HepG2 (cell line): ENCODE measurements around the gene CHKA. TPM values are rescaled to one million over a fixed set of nuclear protein-coding genes. Genes with fewer than 3 reads are reported as not detected.

Experiments used
- ARID2 ChIP-seq: sonication (generic); formaldehyde crosslinking; IDR thresholded peaks from 2 replicates; pipeline ENCODE4 v1.8.1; 2022; ENCODE audit warnings: mild to moderate bottlenecking, missing genetic modification reagents, borderline replicate concordance
- EED ChIP-seq: sonication (generic); formaldehyde crosslinking; IDR thresholded peaks from 2 replicates; pipeline ENCODE4 v1.5.0; 2020; ENCODE audit warnings: mild to moderate bottlenecking, missing genetic modification reagents
- FOXA1 ChIP-seq, 2 experiments: fragments of 450-650 bp in 1 of 2; sonication (generic) in 1 of 2; formaldehyde crosslinking in 1 of 2; IDR thresholded peaks; 2 replicates each; pipeline versions ENCODE4 v1.4.0 to v1.6.1; 2016 to 2020; ENCODE audit warnings: missing genetic modification reagents in 1 of 2
- KLF9 ChIP-seq: IDR thresholded peaks from 2 replicates; pipeline ENCODE4 v1.6.1; 2016; ENCODE audit warnings: low read depth
- LRRFIP1 ChIP-seq: sonication (generic); formaldehyde crosslinking; conservative IDR thresholded peaks from 2 replicates; pipeline ENCODE4 v1.4.0; 2020; ENCODE audit warnings: missing genetic modification reagents
- MLLT10 ChIP-seq: sonication (generic); formaldehyde crosslinking; IDR thresholded peaks from 2 replicates; pipeline ENCODE4 v1.4.0; 2020; ENCODE audit warnings: missing genetic modification reagents
- MXI1 ChIP-seq: IDR thresholded peaks from 3 replicates; pipeline ENCODE4 v1.6.1; 2012; ENCODE audit warnings: low read depth, low read length, inconsistent platforms, borderline replicate concordance
- NFE2 ChIP-seq: sonication (generic); formaldehyde crosslinking; IDR thresholded peaks from 2 replicates; pipeline ENCODE4 v1.4.0; 2020; ENCODE audit warnings: missing genetic modification reagents
- ZBTB21 ChIP-seq: sonication (generic); formaldehyde crosslinking; IDR thresholded peaks from 2 replicates; pipeline ENCODE4 v1.4.0; 2020; ENCODE audit warnings: missing genetic modification reagents
- ZKSCAN8 ChIP-seq: IDR thresholded peaks from 2 replicates; pipeline ENCODE4 v1.6.1; 2016; ENCODE audit warnings: borderline replicate concordance, missing genetic modification reagents, missing compliant biosample characterization
- ZNF317 ChIP-seq: sonication (generic); formaldehyde crosslinking; IDR thresholded peaks from 2 replicates; pipeline ENCODE4 v1.5.0; 2020; ENCODE audit warnings: mild to moderate bottlenecking, missing genetic modification reagents
- ZNF350 ChIP-seq: sonication (generic); formaldehyde crosslinking; IDR thresholded peaks from 2 replicates; pipeline ENCODE4 v1.4.0; 2020; ENCODE audit warnings: mild to moderate bottlenecking, low read depth, missing genetic modification reagents, borderline replicate concordance
- ZNF503 ChIP-seq: sonication (generic); formaldehyde crosslinking; IDR thresholded peaks from 2 replicates; pipeline ENCODE4 v1.4.0; 2020; ENCODE audit warnings: missing genetic modification reagents
- polyA plus RNA-seq, 8 experiments: library from polyadenylated mRNA; depleted of rRNA in 3 of 8; stranded (reverse) in 7 of 8; unstranded in 1 of 8; fragments of >200 nt; fragmentation: Illumina TruSeq in 4 of 8; extraction: Trizol in 4 of 8; gene quantifications; 2 replicates each; pipeline versions ENCODE4 v1.2.1 to v1.2.3, GENCODE V29; 2011 to 2016; ENCODE audit warnings: low read depth in 4 of 8, missing spikeins in 1 of 8, mixed read lengths in 1 of 8; ENCODE audit not compliant: insufficient read depth in 1 of 8
- total RNA-seq, 5 experiments: library from RNA; depleted of rRNA; stranded (reverse); fragments of >200 nt; fragmentation: Illumina TruSeq; extraction: Trizol; gene quantifications; 2 replicates each; pipeline ENCODE4 v1.2.3, GENCODE V29; 2016; ENCODE audit warnings: low read depth in 1 of 5
- TF ChIP-seq, protein P1 (sequence below): sonication (generic); formaldehyde crosslinking; IDR thresholded peaks from 2 replicates; pipeline ENCODE4 v1.4.0; 2020; ENCODE audit warnings: missing genetic modification reagents, borderline replicate concordance
- TF ChIP-seq, protein P2 (sequence below), 2 experiments: sonication (generic) in 1 of 2; formaldehyde crosslinking in 1 of 2; IDR thresholded peaks; 2 replicates each; pipeline versions ENCODE4 v1.4.0 to v1.6.1; 2018 to 2020; ENCODE audit warnings: missing genetic modification reagents in 2 of 2, borderline replicate concordance in 1 of 2, low read depth in 1 of 2, mild to moderate bottlenecking in 1 of 2, missing biosample characterization in 1 of 2

CHKA gene
- total and polyA plus RNA-seq, 2 of the 13 experiments (the other 11 are each of a cell fraction or from before 2014, with no cell fraction given) = 71.6 to 92.7 TPM

- TF ChIP-seq, protein P1, sequence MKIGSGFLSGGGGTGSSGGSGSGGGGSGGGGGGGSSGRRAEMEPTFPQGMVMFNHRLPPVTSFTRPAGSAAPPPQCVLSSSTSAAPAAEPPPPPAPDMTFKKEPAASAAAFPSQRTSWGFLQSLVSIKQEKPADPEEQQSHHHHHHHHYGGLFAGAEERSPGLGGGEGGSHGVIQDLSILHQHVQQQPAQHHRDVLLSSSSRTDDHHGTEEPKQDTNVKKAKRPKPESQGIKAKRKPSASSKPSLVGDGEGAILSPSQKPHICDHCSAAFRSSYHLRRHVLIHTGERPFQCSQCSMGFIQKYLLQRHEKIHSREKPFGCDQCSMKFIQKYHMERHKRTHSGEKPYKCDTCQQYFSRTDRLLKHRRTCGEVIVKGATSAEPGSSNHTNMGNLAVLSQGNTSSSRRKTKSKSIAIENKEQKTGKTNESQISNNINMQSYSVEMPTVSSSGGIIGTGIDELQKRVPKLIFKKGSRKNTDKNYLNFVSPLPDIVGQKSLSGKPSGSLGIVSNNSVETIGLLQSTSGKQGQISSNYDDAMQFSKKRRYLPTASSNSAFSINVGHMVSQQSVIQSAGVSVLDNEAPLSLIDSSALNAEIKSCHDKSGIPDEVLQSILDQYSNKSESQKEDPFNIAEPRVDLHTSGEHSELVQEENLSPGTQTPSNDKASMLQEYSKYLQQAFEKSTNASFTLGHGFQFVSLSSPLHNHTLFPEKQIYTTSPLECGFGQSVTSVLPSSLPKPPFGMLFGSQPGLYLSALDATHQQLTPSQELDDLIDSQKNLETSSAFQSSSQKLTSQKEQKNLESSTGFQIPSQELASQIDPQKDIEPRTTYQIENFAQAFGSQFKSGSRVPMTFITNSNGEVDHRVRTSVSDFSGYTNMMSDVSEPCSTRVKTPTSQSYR = no peak
- TF ChIP-seq EED (no peak), ZNF503 (CRISPR knock-in tag) (no peak), ZKSCAN8 (CRISPR knock-in tag) (no peak), MXI1 (no peak), ZNF350 (CRISPR knock-in tag) (no peak), KLF9 (CRISPR knock-in tag) (no peak), ZNF317 (CRISPR knock-in tag) (0 out of 2 replicates have a peak, but pooled peaks have one; percentile 31), ARID2 (CRISPR knock-in tag) (no peak), FOXA1 (IDR thresholded peaks at IDR 0.05) (no peak), FOXA1 (CRISPR knock-in tag; IDR thresholded peaks at IDR 0.05) (0 out of 2 replicates have a peak, but pooled peaks have one; percentile 6), LRRFIP1 (CRISPR knock-in tag) (no peak), ZBTB21 (no peak), MLLT10 (CRISPR knock-in tag) (no peak), NFE2 (CRISPR knock-in tag) (no peak)
- TF ChIP-seq, protein P2, sequence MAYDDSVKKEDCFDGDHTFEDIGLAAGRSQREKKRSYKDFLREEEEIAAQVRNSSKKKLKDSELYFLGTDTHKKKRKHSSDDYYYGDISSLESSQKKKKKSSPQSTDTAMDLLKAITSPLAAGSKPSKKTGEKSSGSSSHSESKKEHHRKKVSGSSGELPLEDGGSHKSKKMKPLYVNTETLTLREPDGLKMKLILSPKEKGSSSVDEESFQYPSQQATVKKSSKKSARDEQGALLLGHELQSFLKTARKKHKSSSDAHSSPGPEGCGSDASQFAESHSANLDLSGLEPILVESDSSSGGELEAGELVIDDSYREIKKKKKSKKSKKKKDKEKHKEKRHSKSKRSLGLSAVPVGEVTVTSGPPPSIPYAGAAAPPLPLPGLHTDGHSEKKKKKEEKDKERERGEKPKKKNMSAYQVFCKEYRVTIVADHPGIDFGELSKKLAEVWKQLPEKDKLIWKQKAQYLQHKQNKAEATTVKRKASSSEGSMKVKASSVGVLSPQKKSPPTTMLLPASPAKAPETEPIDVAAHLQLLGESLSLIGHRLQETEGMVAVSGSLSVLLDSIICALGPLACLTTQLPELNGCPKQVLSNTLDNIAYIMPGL (CRISPR knock-in tag; IDR thresholded peaks at IDR 0.05; ENCODE audit: borderline replicate concordance in 1 of 2, low read depth in 1 of 2) = no peak
Measured at GRCh38 chr11:68106165-68106940, 14.8 kb downstream of the CHKA start (continued).
